Naive thymus-derived CD4-positive, alpha-beta T cell (primary cell): ENCODE data around the gene IGSF9B. TPM values are rescaled to one million over a fixed set of nuclear protein-coding genes. Genes with fewer than 3 reads are reported as not detected.

ENCODE experiments used
- ATAC-seq: fragments of 150-1000 bp; cut with Tn5 transposase; 2 replicates; pipeline ENCODE4 v1.10.0; 2021; ENCODE audit warnings: mild to moderate bottlenecking, moderate library complexity
- CTCF ChIA-PET: fragments of 350-600 bp; sonication (Branson Sonifier 250); formaldehyde crosslinking; loops from one replicate; lab custom pipeline; 2021; ENCODE audit warnings: antibody characterized with exemption; lab: Charles Lee
- POLR2A ChIA-PET: fragments of 350-600 bp; sonication (Branson Sonifier 250); formaldehyde crosslinking; loops from one replicate; lab custom pipeline; 2021; ENCODE audit warnings: antibody characterized with exemption, inconsistent platforms; lab: Charles Lee
- DNase-seq, 9 donors: peaks; one replicate each; pipeline versions ENCODE4 v3.0.0 to v3.0.0-alpha.2; 2020 to 2022; ENCODE audit warnings: mixed read lengths in 1 of 9
- H3K27ac ChIP-seq: one replicate; pipeline ENCODE4 v1.7.0; 2013; ENCODE audit warnings: mild to moderate bottlenecking, low read depth, low read length, moderate library complexity
- H3K27me3 ChIP-seq, 2 donors: one replicate each; pipeline ENCODE4 v1.7.0; 2013; ENCODE audit warnings: low read length in 2 of 2, mild to moderate bottlenecking in 2 of 2, moderate library complexity in 2 of 2; ENCODE audit not compliant: control insufficient read depth in 2 of 2, insufficient read depth in 2 of 2
- H3K36me3 ChIP-seq, 3 experiments: 1 replicate in 2 of 3; 2 replicates in 1 of 3; pipeline ENCODE4 v1.7.0; 2013; ENCODE audit warnings: low read length in 3 of 3, mild to moderate bottlenecking in 3 of 3, moderate library complexity in 1 of 3; ENCODE audit not compliant: insufficient read depth in 3 of 3, control insufficient read depth in 2 of 3
- H3K4me1 ChIP-seq, 2 donors: one replicate each; pipeline ENCODE4 v1.7.0; 2013; ENCODE audit warnings: low read length in 2 of 2, mild to moderate bottlenecking in 2 of 2, moderate library complexity in 1 of 2; ENCODE audit not compliant: control insufficient read depth in 2 of 2, insufficient read depth in 2 of 2
- H3K4me3 ChIP-seq: 2 replicates; pipeline ENCODE4 v1.7.0; 2013; ENCODE audit warnings: mild to moderate bottlenecking, low read length
- H3K9me3 ChIP-seq, 3 experiments: 1 replicate in 2 of 3; 2 replicates in 1 of 3; pipeline ENCODE4 v1.7.0; 2013; ENCODE audit warnings: low read length in 3 of 3; ENCODE audit not compliant: control insufficient read depth in 2 of 3
- H3K27ac Mint-ChIP-seq, 9 donors: one replicate each; pipeline ENCODE4 v1.8.0; 2020 to 2022; ENCODE audit warnings: mixed read lengths in 9 of 9, mild to moderate bottlenecking in 8 of 9, moderate library complexity in 5 of 9, inconsistent platforms in 2 of 9
- H3K27me3 Mint-ChIP-seq, 5 donors: one replicate each; pipeline ENCODE4 v1.8.0; 2021 to 2022; ENCODE audit warnings: mixed read lengths in 5 of 5, mild to moderate bottlenecking in 1 of 5
- H3K36me3 Mint-ChIP-seq, 5 donors: one replicate each; pipeline ENCODE4 v1.8.0; 2020 to 2022; ENCODE audit warnings: mixed read lengths in 5 of 5, mild to moderate bottlenecking in 3 of 5, inconsistent platforms in 1 of 5
- H3K4me1 Mint-ChIP-seq, 7 donors: one replicate each; pipeline ENCODE4 v1.8.0; 2020 to 2022; ENCODE audit warnings: mixed read lengths in 7 of 7, mild to moderate bottlenecking in 3 of 7, inconsistent platforms in 1 of 7
- H3K4me3 Mint-ChIP-seq, 10 donors: one replicate each; pipeline ENCODE4 v1.8.0; 2020 to 2022; ENCODE audit warnings: mild to moderate bottlenecking in 10 of 10, mixed read lengths in 10 of 10, moderate library complexity in 6 of 10, inconsistent platforms in 2 of 10
- H3K9me3 Mint-ChIP-seq, 11 donors: one replicate each; pipeline ENCODE4 v1.8.0; 2020 to 2022; ENCODE audit warnings: mixed read lengths in 11 of 11, mild to moderate bottlenecking in 4 of 11, inconsistent platforms in 1 of 11, moderate library complexity in 1 of 11
- intact Hi-C, 2 donors: fragments of 100-400 bp; cut with micrococcal nuclease; formaldehyde crosslinking; loops; one replicate each; pipeline ENCODE4 v1.15.1; 2023
- polyA plus RNA-seq, 2 donors: library from polyadenylated mRNA; unstranded; fragments of 300-500 nt; fragmentation: Illumina TruSeq; gene quantifications; one replicate each; pipeline ENCODE4 v1.2.3, GENCODE V29; 2021
- total RNA-seq, 6 experiments: library from RNA in 5 of 6; stranded (reverse) in 5 of 6; gene quantifications; 1 replicate in 5 of 6; 2 replicates in 1 of 6; pipeline ENCODE4 v1.2.3 and lab custom pipeline; 2021 to 2026

The IGSF9B gene
- total and polyA plus RNA-seq, 7 experiments from 2014 or later, result 1.2 to 155 (median 19.3) TPM

DNA sequence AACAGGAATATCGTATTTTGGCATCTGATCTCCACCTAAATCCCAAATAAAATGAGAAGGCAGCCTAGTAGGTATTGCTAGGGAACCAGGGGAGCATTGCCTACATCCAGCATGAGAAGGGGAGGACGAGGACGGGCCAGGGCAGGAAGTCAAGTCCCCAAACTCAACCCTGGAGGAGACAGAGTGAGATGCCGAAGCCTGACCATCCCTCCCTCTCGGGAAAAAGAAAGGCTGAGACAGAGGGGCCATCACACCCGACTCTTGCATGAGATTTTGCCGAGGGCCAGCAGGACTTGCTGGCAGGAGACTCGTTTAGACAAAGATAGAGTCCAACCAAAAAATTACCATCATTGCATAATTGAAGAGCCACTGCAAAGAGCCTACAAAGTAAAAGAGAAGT, 61.2 kb downstream of the IGSF9B start:
- Mint-ChIP-seq H3K9me3 (no peaks in the 10 kb centered on the region), H3K27ac (peak overlapping the region in 1 of 9 donors; percentile 16), H3K4me1 (peaks cover 0 to 7% (median 0%) of the 10 kb centered on the region in 7 donors), H3K36me3 (peaks cover 0 to 4% (median 0%) of the 10 kb centered on the region in 5 donors), H3K27me3 (peaks cover 0 to 16% (median 11%) of the 10 kb centered on the region in 5 donors), H3K4me3 (no peak overlapping the region)
- ATAC-seq, result no peak
- no peaks in the 10 kb centered on the region for H3K4me1 ChIP-seq
- ChIA-PET POLR2A (no interaction called here), CTCF (no interaction called here)
- intact Hi-C loops, result no loop called here
- no peak overlapping the region for H3K27ac ChIP-seq
- H3K4me3 ChIP-seq, result no peak overlapping the region
- peak in 1 of 9 donors; percentile 15 for DNase-seq
- H3K9me3 ChIP-seq, result no peaks in the 10 kb centered on the region
- H3K36me3 ChIP-seq, result no peaks in the 10 kb centered on the region
- H3K27me3 ChIP-seq, result no peaks in the 10 kb centered on the region

DNA sequence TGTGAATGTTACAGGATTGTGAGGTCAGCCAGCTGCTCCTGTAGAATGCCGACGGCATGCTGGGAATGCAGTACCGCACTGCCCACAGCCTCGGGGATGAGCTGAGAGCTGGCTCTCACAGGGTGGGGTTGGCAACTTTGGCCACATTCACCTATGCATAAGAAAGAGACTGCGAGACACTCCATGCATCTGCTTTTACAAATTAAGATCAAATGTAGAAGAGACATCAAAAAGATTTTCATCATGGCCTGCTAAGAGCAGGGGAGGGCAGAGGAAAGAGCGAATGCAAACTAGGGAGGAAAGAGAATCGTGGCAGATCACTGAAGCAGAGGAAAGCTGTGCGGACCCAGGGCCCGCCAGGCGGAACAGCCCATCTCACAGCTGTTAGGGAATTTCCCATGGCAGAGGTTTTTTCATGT, 61.7 kb downstream of the IGSF9B start:
- intact Hi-C loops, result no loop called here
- Mint-ChIP-seq H3K4me3 (no peak overlapping the region), H3K36me3 (peaks cover 0 to 4% (median 0%) of the 10 kb centered on the region in 5 donors), H3K4me1 (peaks cover 0 to 7% (median 0%) of the 10 kb centered on the region in 7 donors), H3K27ac (no peak overlapping the region), H3K27me3 (peaks cover 0 to 17% (median 11%) of the 10 kb centered on the region in 5 donors), H3K9me3 (no peaks in the 10 kb centered on the region)
- Histone ChIP-seq H3K4me3 (no peak overlapping the region), H3K9me3 (no peaks in the 10 kb centered on the region), H3K4me1 (no peaks in the 10 kb centered on the region), H3K36me3 (no peaks in the 10 kb centered on the region), H3K27me3 (no peaks in the 10 kb centered on the region), H3K27ac (no peak overlapping the region)
- ChIA-PET CTCF (no interaction called here), POLR2A (no interaction called here)
- DNase-seq, result no peak
- ATAC-seq, result no peak

DNA sequence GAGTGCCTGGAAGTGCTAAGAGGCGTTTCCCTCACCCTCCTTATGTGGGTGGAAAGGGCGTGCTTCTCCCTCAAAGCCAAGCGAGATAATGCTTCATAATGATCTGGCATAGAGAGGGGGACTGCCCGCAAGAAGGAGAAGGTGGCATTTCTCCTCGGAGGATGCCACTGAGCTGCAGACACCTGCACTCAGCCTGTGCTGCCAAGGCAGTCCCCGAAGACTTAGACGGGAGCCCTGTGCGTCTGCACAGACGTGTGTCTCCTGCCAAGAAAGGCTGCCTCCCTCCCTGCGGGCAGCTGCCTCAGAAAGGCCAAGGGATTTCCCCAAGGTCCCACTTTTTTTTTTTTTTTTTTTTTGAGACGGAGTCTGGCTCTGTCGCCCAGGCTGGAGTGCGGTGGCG, 63.4 kb downstream of the IGSF9B start:
- POLR2A ChIA-PET, result no interaction called here
- peaks cover 0 to 7% (median 0%) of the 10 kb centered on the region in 7 donors for H3K4me1 Mint-ChIP-seq
- intact Hi-C loops, result no loop called here

DNA sequence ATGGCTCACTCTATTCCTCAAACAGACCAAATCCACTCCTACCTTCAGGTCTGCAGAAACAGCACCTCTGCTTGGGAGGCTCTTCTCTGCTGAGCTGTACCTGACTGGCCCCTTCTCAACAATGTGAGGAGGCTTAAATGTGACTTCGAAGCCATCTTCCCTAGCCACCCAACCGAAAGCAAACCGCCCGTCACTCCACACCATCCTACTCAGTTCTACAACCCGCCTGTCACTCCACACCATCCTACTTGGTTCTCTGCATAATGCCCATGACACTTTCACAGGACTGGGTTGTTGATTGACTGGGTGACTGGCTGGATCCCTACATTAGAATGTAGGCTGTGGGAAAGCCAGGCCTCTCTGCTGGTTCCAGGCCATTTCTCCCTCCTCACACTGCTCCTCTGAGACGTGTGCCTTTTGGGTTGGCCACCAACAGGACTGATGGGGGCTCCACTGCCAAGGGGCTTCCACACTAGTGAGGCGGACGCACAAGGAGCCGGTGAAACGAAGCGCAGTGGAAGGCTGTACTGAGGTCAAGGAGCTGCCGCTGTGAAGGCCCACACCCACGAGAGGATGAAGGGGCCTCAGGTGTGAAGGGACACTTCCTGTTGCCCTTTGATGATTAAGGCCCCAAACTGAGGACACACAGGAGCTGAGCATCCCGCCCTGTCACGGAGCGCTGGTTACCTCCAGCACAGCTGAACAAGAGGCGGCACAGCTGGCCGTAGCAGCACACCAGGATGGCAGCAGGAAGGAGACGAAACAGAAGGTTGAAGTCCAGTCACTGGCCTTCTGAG, 64.0 kb downstream of the IGSF9B start:
- H3K27me3 Mint-ChIP-seq, result peaks cover 5 to 25% (median 21%) of the 10 kb centered on the region in 5 donors
- H3K4me1 ChIP-seq, result no peaks in the 10 kb centered on the region
- H3K9me3 ChIP-seq, result no peaks in the 10 kb centered on the region
- H3K27me3 ChIP-seq, result no peaks in the 10 kb centered on the region
- no peak overlapping the region for H3K4me3 ChIP-seq
- H3K9me3 Mint-ChIP-seq, result no peaks in the 10 kb centered on the region
- no peaks in the 10 kb centered on the region for H3K36me3 ChIP-seq
- no peak overlapping the region for H3K27ac Mint-ChIP-seq
- CTCF ChIA-PET, result no interaction called here
- peaks cover 0 to 2% (median 0%) of the 10 kb centered on the region in 5 donors for H3K36me3 Mint-ChIP-seq
- peaks cover 0 to 4% (median 0%) of the 10 kb centered on the region in 7 donors for H3K4me1 Mint-ChIP-seq
- POLR2A ChIA-PET, result no interaction called here
- H3K4me3 Mint-ChIP-seq, result no peak overlapping the region
- no peak overlapping the region for H3K27ac ChIP-seq
- ATAC-seq (no peak), DNase-seq (no peak)
- intact Hi-C loops, result no loop called here

More for the DNA sequence above, 63.4 kb downstream of the IGSF9B start:
- CTCF ChIA-PET, result no interaction called here
- no peaks in the 10 kb centered on the region for H3K36me3 ChIP-seq
- Mint-ChIP-seq H3K9me3 (no peaks in the 10 kb centered on the region), H3K36me3 (peaks cover 0 to 3% (median 0%) of the 10 kb centered on the region in 5 donors), H3K27ac (no peak overlapping the region), H3K27me3 (peaks cover 4 to 23% (median 15%) of the 10 kb centered on the region in 5 donors), H3K4me3 (no peak overlapping the region)
- H3K4me1 ChIP-seq, result no peaks in the 10 kb centered on the region
- no peaks in the 10 kb centered on the region for H3K9me3 ChIP-seq
- no peak overlapping the region for H3K27ac ChIP-seq
- DNase-seq (no peak), ATAC-seq (no peak)
- H3K4me3 ChIP-seq, result no peak overlapping the region
- H3K27me3 ChIP-seq, result no peaks in the 10 kb centered on the region

DNA sequence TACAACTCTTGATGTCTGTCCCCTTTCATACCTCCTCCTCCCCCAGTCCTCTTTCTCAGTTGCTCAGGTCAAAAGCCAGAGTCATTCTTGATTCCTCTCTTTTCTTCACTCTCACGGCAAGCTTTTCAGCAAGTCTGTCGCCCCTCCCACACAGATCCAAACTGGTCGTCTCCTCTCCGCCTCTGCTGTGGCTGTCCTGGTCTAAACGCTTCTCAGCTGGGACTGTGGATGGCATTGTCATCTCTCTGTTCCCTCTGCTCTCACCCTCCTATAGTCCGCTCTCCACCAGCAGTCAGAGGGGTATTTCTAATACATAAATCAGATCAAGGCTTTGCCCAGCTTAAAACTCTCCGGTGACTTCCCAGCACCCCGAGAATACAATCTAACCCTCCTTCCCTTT, 64.6 kb downstream of the IGSF9B start:
- H3K4me3 Mint-ChIP-seq, result no peak overlapping the region
- Histone ChIP-seq H3K4me3 (no peak overlapping the region), H3K4me1 (no peaks in the 10 kb centered on the region), H3K27me3 (no peaks in the 10 kb centered on the region), H3K27ac (no peak overlapping the region), H3K36me3 (no peaks in the 10 kb centered on the region), H3K9me3 (no peaks in the 10 kb centered on the region)
- peak overlapping the region in 1 of 9 donors; percentile 13 for H3K27ac Mint-ChIP-seq
- DNase-seq (no peak), ATAC-seq (no peak)
- POLR2A ChIA-PET, result no interaction called here
- CTCF ChIA-PET, result no interaction called here
- H3K27me3 Mint-ChIP-seq, result peaks cover 7 to 32% (median 27%) of the 10 kb centered on the region in 5 donors
- intact Hi-C loops, result no loop called here
- H3K4me1 Mint-ChIP-seq, result peaks cover 0 to 3% (median 0%) of the 10 kb centered on the region in 7 donors
- peaks cover 0 to 2% (median 0%) of the 10 kb centered on the region in 11 donors for H3K9me3 Mint-ChIP-seq
- no peaks in the 10 kb centered on the region for H3K36me3 Mint-ChIP-seq

DNA sequence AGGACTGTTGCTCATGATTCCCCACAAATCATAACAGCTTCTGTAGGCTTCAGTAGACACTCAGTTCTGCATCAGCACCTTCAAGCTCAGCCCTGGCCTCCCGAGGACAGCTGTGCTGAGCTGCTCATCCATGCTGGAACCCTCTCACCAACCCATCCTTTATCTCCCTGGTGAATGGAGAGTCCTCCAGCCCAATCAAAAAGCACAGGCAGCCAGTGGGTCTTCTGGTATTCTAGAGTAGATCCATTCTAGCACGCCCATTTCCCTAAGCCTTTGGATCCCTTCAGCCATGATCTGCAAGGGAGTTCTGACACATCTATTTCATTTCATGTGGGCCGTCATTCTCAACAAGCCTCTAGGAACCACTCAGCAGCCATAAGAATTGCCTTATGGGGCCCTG, 66.9 kb downstream of the IGSF9B start:
- Mint-ChIP-seq H3K27me3 (peaks cover 13 to 43% (median 34%) of the 10 kb centered on the region in 5 donors), H3K36me3 (no peaks in the 10 kb centered on the region), H3K4me3 (no peak overlapping the region), H3K9me3 (peaks cover 0 to 5% (median 0%) of the 10 kb centered on the region in 11 donors), H3K4me1 (no peaks in the 10 kb centered on the region), H3K27ac (no peak overlapping the region)
- no peaks in the 10 kb centered on the region for H3K4me1 ChIP-seq
- ATAC-seq (no peak), DNase-seq (no peak)
- no peaks in the 10 kb centered on the region for H3K36me3 ChIP-seq
- H3K4me3 ChIP-seq, result no peak overlapping the region
- no peaks in the 10 kb centered on the region for H3K9me3 ChIP-seq
- intact Hi-C loops, result no loop called here
- H3K27me3 ChIP-seq, result peaks cover 0 to 3% of the 10 kb centered on the region in 2 donors
- CTCF ChIA-PET, result no interaction called here
- no peak overlapping the region for H3K27ac ChIP-seq
- POLR2A ChIA-PET, result no interaction called here

DNA sequence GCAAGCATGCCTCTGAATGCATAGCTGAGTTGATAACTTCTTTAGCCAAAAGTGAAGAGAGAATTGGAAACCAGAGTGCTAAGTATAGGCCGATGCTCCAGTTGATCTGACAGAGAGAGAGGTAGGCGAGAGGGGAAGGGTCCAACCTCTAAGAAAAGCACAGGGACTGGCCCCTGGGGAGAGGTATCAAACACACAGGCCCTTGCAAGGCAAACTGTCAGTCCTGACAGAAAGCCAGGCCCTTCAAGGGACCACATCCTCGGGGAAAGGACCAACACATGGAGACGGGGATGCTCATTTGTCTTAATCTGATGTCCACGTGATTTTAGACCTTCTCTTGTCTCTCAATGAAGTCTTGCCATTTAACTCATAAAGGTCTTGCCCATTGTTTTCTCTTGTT, 67.6 kb downstream of the IGSF9B start:
- Mint-ChIP-seq H3K4me3 (no peak overlapping the region), H3K36me3 (no peaks in the 10 kb centered on the region), H3K27me3 (peaks cover 16 to 46% (median 37%) of the 10 kb centered on the region in 5 donors), H3K27ac (no peak overlapping the region), H3K4me1 (no peaks in the 10 kb centered on the region), H3K9me3 (peaks cover 0 to 5% (median 2%) of the 10 kb centered on the region in 11 donors)
- DNase-seq, result no peak
- Histone ChIP-seq H3K36me3 (no peaks in the 10 kb centered on the region), H3K27me3 (peaks cover 0 to 3% of the 10 kb centered on the region in 2 donors), H3K9me3 (no peaks in the 10 kb centered on the region), H3K4me1 (no peaks in the 10 kb centered on the region), H3K27ac (no peak overlapping the region), H3K4me3 (no peak overlapping the region)
- ChIA-PET CTCF (no interaction called here), POLR2A (no interaction called here)
- intact Hi-C loops, result no loop called here
- no peak for ATAC-seq
